ENCODE data around the gene PTRH1. TPM values are rescaled to one million over a fixed set of nuclear protein-coding genes. Genes with fewer than 3 reads are reported as not detected.

The PTRH1 gene
- total RNA-seq, 2 donors from 2014 or later: 23.6 to 64.9 TPM

DNA sequence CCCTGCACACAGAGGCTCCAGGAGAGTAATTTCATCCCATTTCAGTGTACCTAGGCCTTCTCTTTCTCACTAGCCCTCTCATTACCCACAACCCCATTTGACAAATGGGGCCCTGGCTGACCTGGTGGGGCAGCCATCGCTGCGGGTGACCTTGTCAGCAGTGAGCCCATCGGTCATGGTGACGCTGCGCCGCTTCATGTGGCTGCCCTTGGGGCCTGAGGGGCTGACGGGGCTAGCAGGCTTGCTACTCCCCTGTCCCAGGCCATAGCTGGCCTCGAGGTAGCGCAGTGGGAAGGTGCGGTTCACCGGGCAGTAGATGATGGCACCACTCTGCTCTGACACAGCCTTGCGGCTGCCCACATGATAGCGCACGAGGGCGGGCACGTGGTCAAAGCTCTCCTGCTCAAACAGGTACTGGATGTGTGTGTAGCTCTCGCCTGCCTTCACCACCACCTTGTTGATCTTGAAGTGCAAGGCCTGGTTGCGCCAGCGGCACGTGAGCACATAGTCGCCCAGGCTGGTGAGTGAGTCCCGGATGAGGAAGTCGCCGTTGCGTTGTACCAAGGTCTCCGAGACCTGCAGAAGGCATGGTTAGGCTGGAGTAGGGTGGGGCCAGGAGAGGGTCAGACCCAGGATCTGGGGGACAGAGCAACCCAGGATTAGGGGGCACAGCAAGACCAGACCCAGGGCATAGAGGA is 33.8 kb upstream of the PTRH1 start:
- no peaks in the 10 kb centered on the region for H3K4me1 ChIP-seq
- H3K4me3 ChIP-seq: no peak overlapping the region
- WGBS, 2 donors: 87 to 90% methylated on average over 15 to 26 of the region's 26 CpGs
- no peak overlapping the region for H3K27ac ChIP-seq
- ATAC-seq (no peak), DNase-seq (no peak)
- TF ChIP-seq, protein P1, sequence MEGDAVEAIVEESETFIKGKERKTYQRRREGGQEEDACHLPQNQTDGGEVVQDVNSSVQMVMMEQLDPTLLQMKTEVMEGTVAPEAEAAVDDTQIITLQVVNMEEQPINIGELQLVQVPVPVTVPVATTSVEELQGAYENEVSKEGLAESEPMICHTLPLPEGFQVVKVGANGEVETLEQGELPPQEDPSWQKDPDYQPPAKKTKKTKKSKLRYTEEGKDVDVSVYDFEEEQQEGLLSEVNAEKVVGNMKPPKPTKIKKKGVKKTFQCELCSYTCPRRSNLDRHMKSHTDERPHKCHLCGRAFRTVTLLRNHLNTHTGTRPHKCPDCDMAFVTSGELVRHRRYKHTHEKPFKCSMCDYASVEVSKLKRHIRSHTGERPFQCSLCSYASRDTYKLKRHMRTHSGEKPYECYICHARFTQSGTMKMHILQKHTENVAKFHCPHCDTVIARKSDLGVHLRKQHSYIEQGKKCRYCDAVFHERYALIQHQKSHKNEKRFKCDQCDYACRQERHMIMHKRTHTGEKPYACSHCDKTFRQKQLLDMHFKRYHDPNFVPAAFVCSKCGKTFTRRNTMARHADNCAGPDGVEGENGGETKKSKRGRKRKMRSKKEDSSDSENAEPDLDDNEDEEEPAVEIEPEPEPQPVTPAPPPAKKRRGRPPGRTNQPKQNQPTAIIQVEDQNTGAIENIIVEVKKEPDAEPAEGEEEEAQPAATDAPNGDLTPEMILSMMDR (IDR thresholded peaks at IDR 0.05): no peak
- TF ChIP-seq POLR2A (IDR thresholded peaks at IDR 0.05): no peak
- no peaks in the 10 kb centered on the region for H3K9me3 ChIP-seq
- no peaks in the 10 kb centered on the region for H3K36me3 ChIP-seq (replicated peaks in 1 of 2; ENCODE audit: insufficient read depth in 1 of 2, low read depth in 2 of 2)
- peaks cover 0 to 8% of the 10 kb centered on the region in 2 donors for H3K27me3 ChIP-seq
- intact Hi-C loops (cut with DNase I): loop anchor here (10.0 kb wide), 1 partner anchor 256 kb away; no protein-coding TSS in a partner anchor

DNA sequence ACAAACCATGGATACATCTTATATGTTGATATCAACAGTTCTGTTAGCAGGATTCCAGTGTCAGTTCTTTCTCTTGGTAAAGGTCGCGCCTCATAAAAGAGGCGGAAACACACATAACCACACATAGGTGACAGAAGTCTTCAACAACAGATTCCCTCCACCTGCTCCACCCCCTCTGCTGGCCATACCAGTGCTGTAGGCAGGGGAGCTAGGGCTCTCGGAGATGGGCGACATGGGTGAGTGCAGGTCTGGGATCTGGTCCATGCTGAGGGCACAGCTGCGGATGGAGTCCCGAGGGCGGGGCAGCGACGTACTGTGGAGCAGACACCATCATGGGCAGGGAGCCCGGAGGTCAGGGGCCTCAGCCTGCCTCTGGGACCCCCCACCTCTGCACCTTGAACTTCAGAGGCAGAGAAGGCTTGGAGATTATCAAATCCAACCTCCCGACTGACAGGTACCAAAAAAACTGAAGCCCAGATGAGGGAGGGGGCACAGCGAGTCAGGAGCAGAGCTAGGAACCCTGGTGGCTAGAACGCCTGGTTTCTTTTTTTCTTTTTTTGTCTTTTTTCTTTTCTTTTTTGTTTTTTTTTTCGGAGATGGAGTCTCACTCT is 31.6 kb upstream of the PTRH1 start:
- DNase-seq (no peak), ATAC-seq (no peak)
- Histone ChIP-seq H3K4me1 (peaks cover 9% of the 10 kb centered on the region), H3K4me3 (no peak overlapping the region), H3K36me3 (replicated peaks in 1 of 2; ENCODE audit: insufficient read depth in 1 of 2, low read depth in 2 of 2) (no peaks in the 10 kb centered on the region), H3K9me3 (no peaks in the 10 kb centered on the region), H3K27me3 (no peaks in the 10 kb centered on the region), H3K27ac (no peak overlapping the region)
- WGBS, 2 donors: 46 to 59% methylated on average over 13 to 14 of the region's 15 CpGs
- intact Hi-C loops (cut with DNase I): loop anchor here (10.0 kb wide), 1 partner anchor 258 kb away; no protein-coding TSS in a partner anchor
- no peak for TF ChIP-seq POLR2A (IDR thresholded peaks at IDR 0.05)
- TF ChIP-seq, protein P1 (IDR thresholded peaks at IDR 0.05): no peak

DNA sequence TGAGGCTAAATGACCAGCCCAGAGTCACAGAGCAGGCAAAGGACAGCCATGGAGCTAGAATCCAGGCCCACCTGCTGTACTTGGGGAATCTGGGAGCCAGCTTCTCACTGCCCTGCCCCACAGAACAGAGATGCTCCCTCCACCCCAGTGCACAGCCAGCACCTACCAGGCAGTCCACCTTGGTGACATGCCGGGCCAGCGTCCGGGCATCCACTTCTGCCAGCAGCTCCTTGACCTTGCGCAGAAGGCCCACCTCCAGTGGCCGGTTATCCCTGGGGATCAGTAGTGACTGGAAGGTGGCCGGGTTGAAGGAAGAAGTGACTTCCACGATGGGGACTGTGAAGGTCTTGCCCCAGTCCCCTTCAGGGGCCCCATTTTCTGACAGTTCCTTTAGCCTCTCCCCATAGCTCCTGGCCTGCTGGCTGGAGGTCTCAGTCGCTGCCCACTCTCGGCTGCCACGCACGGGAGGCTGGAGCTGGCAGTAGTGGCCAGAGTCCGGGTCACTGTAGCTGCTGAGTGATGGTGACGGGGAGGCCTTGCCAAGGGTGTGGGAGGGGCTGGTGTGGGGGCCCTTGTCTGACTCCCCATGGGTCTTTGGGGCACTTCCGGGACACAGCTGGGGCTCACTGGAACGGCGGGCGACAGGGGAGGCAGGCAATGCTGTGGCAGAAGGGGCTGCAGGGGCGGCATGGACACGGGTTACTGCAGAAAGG is 29.1 kb upstream of the PTRH1 start:
- intact Hi-C loops (cut with DNase I): loop anchor here (10.0 kb wide), 1 partner anchor 260 kb away; no protein-coding TSS in a partner anchor
- WGBS, 2 donors: 86 to 87% methylated on average over 15 to 19 of the region's 19 CpGs
- no peak for TF ChIP-seq POLR2A (IDR thresholded peaks at IDR 0.05)
- TF ChIP-seq, protein P1 (IDR thresholded peaks at IDR 0.05): no peak
- Histone ChIP-seq H3K36me3 (replicated peaks in 1 of 2; ENCODE audit: insufficient read depth in 1 of 2, low read depth in 2 of 2) (no peaks in the 10 kb centered on the region), H3K27ac (no peak overlapping the region), H3K4me3 (no peak overlapping the region), H3K27me3 (no peaks in the 10 kb centered on the region), H3K4me1 (peaks cover 15% of the 10 kb centered on the region), H3K9me3 (no peaks in the 10 kb centered on the region)
- no peak for DNase-seq
- ATAC-seq: no peak

DNA sequence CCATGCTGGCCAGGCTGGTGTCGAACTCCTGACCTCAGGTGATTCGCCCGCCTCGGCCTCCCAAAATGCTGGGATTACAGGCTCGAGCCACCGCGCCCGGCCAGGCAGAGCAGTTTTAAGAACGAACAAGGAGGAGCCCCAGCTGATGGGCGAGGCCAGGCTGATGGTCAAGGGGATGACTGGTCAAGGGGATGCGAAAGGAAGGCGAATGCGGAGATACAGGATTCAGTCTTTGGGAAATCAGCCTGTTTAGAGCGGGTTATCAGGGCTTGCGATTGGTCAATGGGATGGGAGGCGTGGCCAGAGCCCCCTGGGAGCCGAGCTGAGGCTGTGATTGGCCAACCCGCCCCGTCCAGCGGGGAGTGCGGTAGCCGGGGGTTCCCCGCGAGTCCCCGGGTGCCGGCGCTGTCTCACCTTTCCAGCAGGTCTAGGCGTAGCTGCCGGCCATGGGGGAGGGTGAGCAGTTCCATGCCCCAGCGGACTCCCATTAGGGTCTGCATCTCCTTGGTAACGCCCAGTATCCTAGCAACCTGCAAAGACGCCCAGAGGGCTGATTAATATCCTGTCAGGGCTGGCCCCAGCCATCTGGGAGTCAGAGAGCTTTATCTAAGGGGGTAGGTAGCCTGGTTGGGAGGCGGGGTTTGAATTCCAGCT is 27.1 kb upstream of the PTRH1 start:
- no peak overlapping the region for H3K4me3 ChIP-seq
- H3K36me3 ChIP-seq (replicated peaks in 1 of 2; ENCODE audit: insufficient read depth in 1 of 2, low read depth in 2 of 2): no peaks in the 10 kb centered on the region
- DNase-seq (peak; percentile 34 to 67 (median 60)), ATAC-seq (peak; percentile 41)
- H3K27ac ChIP-seq: peak overlapping the region in 2 of 4 donors; percentile 24 to 58
- TF ChIP-seq, protein P1 (IDR thresholded peaks at IDR 0.05): no peak
- TF ChIP-seq POLR2A (IDR thresholded peaks at IDR 0.05): peak in 1 of 3 donors; percentile 8
- no peaks in the 10 kb centered on the region for H3K27me3 ChIP-seq
- no peaks in the 10 kb centered on the region for H3K9me3 ChIP-seq
- H3K4me1 ChIP-seq: peaks cover 15% of the 10 kb centered on the region
- 16 to 33% methylated on average over 12 to 33 of the region's 33 CpGs for WGBS, 2 donors
- intact Hi-C loops (cut with DNase I): loop anchor here (10.0 kb wide), 1 partner anchor 262 kb away; no protein-coding TSS in a partner anchor

Measured in body of pancreas (tissue), 4 donors.